ENCODE results near the gene CASKIN1.

The CASKIN1 gene

DNA sequence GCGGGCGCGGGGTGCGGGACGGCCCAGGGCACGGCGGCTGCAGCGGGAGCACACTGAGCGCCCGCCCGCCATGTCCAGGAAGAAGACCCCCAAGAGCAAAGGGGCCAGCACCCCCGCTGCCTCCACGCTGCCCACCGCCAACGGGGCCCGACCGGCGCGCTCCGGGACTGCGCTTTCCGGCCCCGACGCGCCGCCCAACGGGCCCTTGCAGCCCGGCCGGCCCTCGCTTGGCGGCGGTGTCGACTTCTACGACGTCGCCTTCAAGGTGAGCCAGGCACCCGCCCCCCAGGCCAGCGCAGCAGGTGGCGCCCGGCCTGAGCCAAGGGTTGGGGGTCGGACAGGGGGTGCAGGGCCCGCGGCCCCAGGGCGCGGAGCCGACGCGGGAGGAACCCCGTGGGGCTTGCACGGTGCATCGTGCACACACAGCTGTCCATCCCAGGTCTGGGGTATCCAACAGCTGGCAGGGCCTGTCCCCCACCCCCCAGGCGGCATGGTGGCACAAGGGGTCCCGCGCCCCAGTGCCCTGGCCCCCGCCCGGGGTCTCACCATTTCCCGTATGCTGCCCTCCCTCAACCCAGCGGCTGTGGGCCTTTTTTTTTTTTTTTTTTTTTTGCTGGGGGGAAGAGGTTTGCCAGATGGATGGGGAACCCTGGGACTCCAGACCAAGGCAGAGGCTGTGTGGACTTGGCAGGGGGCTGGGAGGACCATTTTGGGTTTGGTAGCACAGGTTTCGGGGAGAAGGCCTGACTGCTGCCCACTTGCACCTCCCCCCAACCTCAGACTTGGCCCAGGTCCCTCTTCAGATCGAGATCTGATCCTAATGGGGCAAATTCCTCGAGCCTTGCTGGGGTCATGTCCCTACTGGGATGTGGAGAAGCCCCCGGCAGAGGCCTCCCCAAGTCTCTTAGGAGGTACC, 47.4 kb downstream of the CASKIN1 start:
- Histone ChIP-seq H3K27me3 (ENCODE audit: low read length) (no peaks in the 10 kb centered on the region), H3K36me3 (ENCODE audit: low read length) (peaks cover 14% of the 10 kb centered on the region), H4K20me1 (ENCODE audit: low read depth, low read length) (peaks cover 8% of the 10 kb centered on the region; the same call in 1 of the 2 replicates), H3K9me3 (ENCODE audit: insufficient read depth, low read length) (no peaks in the 10 kb centered on the region), H2AFZ (ENCODE audit: low read depth, low read length, severe bottlenecking) (no peak overlapping the region), H3K27ac (ENCODE audit: low read depth, low read length) (no peak overlapping the region), H3K79me2 (ENCODE audit: insufficient read depth, low read length) (peaks cover 9% of the 10 kb centered on the region; the same call in 1 of the 2 replicates), H3K4me2 (ENCODE audit: low read depth, low read length, poor library complexity, severe bottlenecking) (peak overlapping the region; percentile 49), H3K9me2 (replicated peaks; ENCODE audit: insufficient read depth, low read length) (no peaks in the 10 kb centered on the region), H3K4me3 (ENCODE audit: insufficient read depth, low read length, poor library complexity, severe bottlenecking) (peak overlapping the region; percentile 27), H3F3A (ENCODE audit: insufficient read depth) (peaks cover 53% of the 10 kb centered on the region), H3K9ac (ENCODE audit: low read length) (peak overlapping the region; percentile 31)
- TF ChIP-seq, protein P1, sequence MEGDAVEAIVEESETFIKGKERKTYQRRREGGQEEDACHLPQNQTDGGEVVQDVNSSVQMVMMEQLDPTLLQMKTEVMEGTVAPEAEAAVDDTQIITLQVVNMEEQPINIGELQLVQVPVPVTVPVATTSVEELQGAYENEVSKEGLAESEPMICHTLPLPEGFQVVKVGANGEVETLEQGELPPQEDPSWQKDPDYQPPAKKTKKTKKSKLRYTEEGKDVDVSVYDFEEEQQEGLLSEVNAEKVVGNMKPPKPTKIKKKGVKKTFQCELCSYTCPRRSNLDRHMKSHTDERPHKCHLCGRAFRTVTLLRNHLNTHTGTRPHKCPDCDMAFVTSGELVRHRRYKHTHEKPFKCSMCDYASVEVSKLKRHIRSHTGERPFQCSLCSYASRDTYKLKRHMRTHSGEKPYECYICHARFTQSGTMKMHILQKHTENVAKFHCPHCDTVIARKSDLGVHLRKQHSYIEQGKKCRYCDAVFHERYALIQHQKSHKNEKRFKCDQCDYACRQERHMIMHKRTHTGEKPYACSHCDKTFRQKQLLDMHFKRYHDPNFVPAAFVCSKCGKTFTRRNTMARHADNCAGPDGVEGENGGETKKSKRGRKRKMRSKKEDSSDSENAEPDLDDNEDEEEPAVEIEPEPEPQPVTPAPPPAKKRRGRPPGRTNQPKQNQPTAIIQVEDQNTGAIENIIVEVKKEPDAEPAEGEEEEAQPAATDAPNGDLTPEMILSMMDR (IDR thresholded peaks at IDR 0.05; ENCODE audit: insufficient read depth, low read length, poor library complexity, severe bottlenecking), result no peak
- no peak for TF ChIP-seq EZH2phosphoT487 (conservative IDR thresholded peaks at IDR 0.05; ENCODE audit: low read length)

GRCh38 chr16:2147981-2148671, 48.3 kb downstream of the CASKIN1 start, which contains the start of gene RAB26:
RAB26 (plus strand) TSS chr16:2148625; CDS start chr16:2148784, 159 bp downstream.
- no peaks in the 10 kb centered on the region for H3K9me3 ChIP-seq (ENCODE audit: insufficient read depth, low read length)
- peaks cover 45% of the 10 kb centered on the region for H3F3A ChIP-seq (ENCODE audit: insufficient read depth)
- H3K79me2 ChIP-seq (ENCODE audit: insufficient read depth, low read length), result peaks cover 2% of the 10 kb centered on the region; the same call in 1 of the 2 replicates
- no peaks in the 10 kb centered on the region for H3K9me2 ChIP-seq (replicated peaks; ENCODE audit: insufficient read depth, low read length)
- no peaks in the 10 kb centered on the region for H3K27me3 ChIP-seq (ENCODE audit: low read length)
- H2AFZ ChIP-seq (ENCODE audit: low read depth, low read length, severe bottlenecking), result no peak within 1 kb of the TSS
- peak within 1 kb of the TSS; percentile 49 for H3K4me2 ChIP-seq (ENCODE audit: low read depth, low read length, poor library complexity, severe bottlenecking)
- H3K27ac ChIP-seq (ENCODE audit: low read depth, low read length), result no peak within 1 kb of the TSS
- H3K36me3 ChIP-seq (ENCODE audit: low read length), result peaks cover 7% of the 10 kb centered on the region
- peak within 1 kb of the TSS; percentile 31 for H3K9ac ChIP-seq (ENCODE audit: low read length)
- H3K4me3 ChIP-seq (ENCODE audit: insufficient read depth, low read length, poor library complexity, severe bottlenecking), result peak within 1 kb of the TSS; percentile 27
- H4K20me1 ChIP-seq (ENCODE audit: low read depth, low read length), result peaks cover 5% of the 10 kb centered on the region; the same call in 1 of the 2 replicates
- TF ChIP-seq, protein P1 (IDR thresholded peaks at IDR 0.05; ENCODE audit: insufficient read depth, low read length, poor library complexity, severe bottlenecking), result no peak

DNA sequence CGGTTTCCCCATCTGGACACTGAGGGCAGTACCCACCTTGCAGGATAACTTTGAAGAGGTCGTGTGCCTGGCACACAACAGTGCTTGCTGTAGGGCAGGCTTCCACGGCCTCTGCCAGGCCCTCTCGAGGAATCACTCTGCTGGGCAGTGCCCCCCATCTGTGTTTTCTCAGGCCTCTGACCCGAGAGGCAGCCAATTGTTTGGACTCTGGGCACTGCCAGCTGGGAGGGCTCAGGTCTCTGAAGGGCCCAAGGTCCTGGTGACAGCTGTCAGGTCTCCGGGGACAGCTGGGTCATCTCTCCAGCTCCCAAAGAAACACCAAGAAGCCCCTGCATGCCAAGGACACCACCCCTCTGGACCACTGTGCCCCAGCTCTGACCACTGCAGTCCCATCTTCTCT, 49.0 kb downstream of the CASKIN1 start:
- Histone ChIP-seq H3K9me2 (replicated peaks; ENCODE audit: insufficient read depth, low read length) (no peaks in the 10 kb centered on the region), H3K9me3 (ENCODE audit: insufficient read depth, low read length) (no peaks in the 10 kb centered on the region), H2AFZ (ENCODE audit: low read depth, low read length, severe bottlenecking) (no peak overlapping the region), H3K4me3 (ENCODE audit: insufficient read depth, low read length, poor library complexity, severe bottlenecking) (no peak overlapping the region), H3K9ac (ENCODE audit: low read length) (no peak overlapping the region), H3K79me2 (ENCODE audit: insufficient read depth, low read length) (no peaks in the 10 kb centered on the region), H3K27me3 (ENCODE audit: low read length) (no peaks in the 10 kb centered on the region), H4K20me1 (ENCODE audit: low read depth, low read length) (peaks cover 5% of the 10 kb centered on the region; the same call in 1 of the 2 replicates), H3K27ac (ENCODE audit: low read depth, low read length) (no peak overlapping the region), H3K36me3 (ENCODE audit: low read length) (0 out of 2 replicates have a peak, but pooled peaks cover 3% of the 10 kb centered on the region), H3F3A (ENCODE audit: insufficient read depth) (peaks cover 37% of the 10 kb centered on the region), H3K4me2 (ENCODE audit: low read depth, low read length, poor library complexity, severe bottlenecking) (no peak overlapping the region)
- TF ChIP-seq EZH2phosphoT487 (conservative IDR thresholded peaks at IDR 0.05; ENCODE audit: low read length), result no peak
- TF ChIP-seq, protein P1 (IDR thresholded peaks at IDR 0.05; ENCODE audit: insufficient read depth, low read length, poor library complexity, severe bottlenecking), result no peak
